Natural killer cell treated with Interleukin-12 subunit alpha and Interleukin-12 subunit beta and Interleukin-15 and Interleukin-18, amount 100 ng/mL, for 72 hours (primary cell): ENCODE data around the gene CCT6A. TPM values are rescaled to one million over a fixed set of nuclear protein-coding genes. Genes with fewer than 3 reads are reported as not detected.
"Not testable (repeated sequence)": the region's sequence is repeated elsewhere in the genome, so short reads cannot be mapped to it uniquely, and the experiment has no call there.

ENCODE experiments used
- ATAC-seq, 2 donors: fragments of 150-1000 bp; cut with Tn5 transposase in 1 of 2; sonication (Bioruptor Pico), chemical (Tn5 transposase) in 1 of 2; 2 replicates each; pipeline ENCODE4 v1.10.0; 2021
- DNase-seq: peaks from one replicate; pipeline ENCODE4 v3.0.0; 2022; ENCODE audit warnings: low spot score
- H3K27ac Mint-ChIP-seq, 2 donors: 1 replicate in 1 of 2; 2 replicates in 1 of 2; pipeline ENCODE4 v1.8.0; 2022; ENCODE audit warnings: mixed read lengths in 2 of 2, mild to moderate bottlenecking in 1 of 2, moderate library complexity in 1 of 2
- H3K27me3 Mint-ChIP-seq, 2 donors: 1 replicate in 1 of 2; 2 replicates in 1 of 2; pipeline ENCODE4 v1.8.0; 2022; ENCODE audit warnings: mixed read lengths in 2 of 2
- H3K36me3 Mint-ChIP-seq: one replicate; pipeline ENCODE4 v1.8.0; 2022; ENCODE audit warnings: mixed read lengths
- H3K4me1 Mint-ChIP-seq, 2 donors: 1 replicate in 1 of 2; 2 replicates in 1 of 2; pipeline ENCODE4 v1.8.0; 2022; ENCODE audit warnings: low read depth in 2 of 2, mixed read lengths in 2 of 2, mild to moderate bottlenecking in 1 of 2
- H3K4me3 Mint-ChIP-seq: one replicate; pipeline ENCODE4 v1.8.0; 2022; ENCODE audit warnings: mixed read lengths
- H3K9me3 Mint-ChIP-seq: 2 replicates; pipeline ENCODE4 v1.8.0; 2022; ENCODE audit warnings: mixed read lengths
- total RNA-seq, 2 donors: library from RNA; stranded (reverse); gene quantifications; one replicate each; pipeline ENCODE4 v1.2.3, GENCODE V29; 2022

CCT6A gene
- total RNA-seq, 2 donors from 2014 or later = 188 to 277 TPM

DNA sequence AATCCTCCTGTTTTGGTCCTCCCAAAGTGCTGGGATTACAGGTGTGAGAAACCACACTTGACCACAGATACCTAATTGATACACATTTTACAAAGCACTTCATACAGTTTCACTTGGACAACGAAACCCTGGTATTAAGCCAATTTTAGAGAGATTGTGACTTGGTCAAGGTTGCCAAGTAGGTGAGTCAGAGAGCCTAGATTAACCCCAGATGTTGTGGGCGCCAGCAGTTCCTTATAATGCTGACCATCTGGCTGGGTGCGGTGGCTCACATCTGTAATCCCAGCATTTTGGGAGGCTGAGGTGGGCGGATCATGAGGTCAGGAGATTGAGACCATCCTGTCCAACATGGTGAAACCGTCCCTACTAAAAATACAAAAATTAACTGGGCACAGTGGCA lies 46.1 kb downstream of the CCT6A start:
- H3K4me3 Mint-ChIP-seq = no peak overlapping the region
- peaks cover 16% of the 10 kb centered on the region for H3K36me3 Mint-ChIP-seq
- no peak overlapping the region for H3K27ac Mint-ChIP-seq
- ATAC-seq (no peak), DNase-seq (no peak)
- no peaks in the 10 kb centered on the region for H3K27me3 Mint-ChIP-seq
- no peaks in the 10 kb centered on the region for H3K9me3 Mint-ChIP-seq
- peaks cover 0 to 7% of the 10 kb centered on the region in 2 donors for H3K4me1 Mint-ChIP-seq

- H3K27ac Mint-ChIP-seq, H3K4me3 Mint-ChIP-seq, DNase-seq, H3K27me3 Mint-ChIP-seq, H3K9me3 Mint-ChIP-seq, ATAC-seq, H3K4me1 Mint-ChIP-seq: not testable (repeated sequence)
- H3K36me3 Mint-ChIP-seq = peaks cover 16% of the 10 kb centered on the region
These were observed 46.8 kb downstream of the CCT6A start for GRCh38 chr7:56098187-56099008.

GRCh38 chr7:56099653-56100052 lies 48.1 kb downstream of the CCT6A start:
- no peaks in the 10 kb centered on the region for H3K9me3 Mint-ChIP-seq
- H3K4me3 Mint-ChIP-seq = no peak overlapping the region
- H3K4me1 Mint-ChIP-seq = peaks cover 4 to 10% of the 10 kb centered on the region in 2 donors
- no peaks in the 10 kb centered on the region for H3K27me3 Mint-ChIP-seq
- ATAC-seq (no peak), DNase-seq (no peak)
- H3K36me3 Mint-ChIP-seq = peaks cover 21% of the 10 kb centered on the region
- no peak overlapping the region for H3K27ac Mint-ChIP-seq

DNA sequence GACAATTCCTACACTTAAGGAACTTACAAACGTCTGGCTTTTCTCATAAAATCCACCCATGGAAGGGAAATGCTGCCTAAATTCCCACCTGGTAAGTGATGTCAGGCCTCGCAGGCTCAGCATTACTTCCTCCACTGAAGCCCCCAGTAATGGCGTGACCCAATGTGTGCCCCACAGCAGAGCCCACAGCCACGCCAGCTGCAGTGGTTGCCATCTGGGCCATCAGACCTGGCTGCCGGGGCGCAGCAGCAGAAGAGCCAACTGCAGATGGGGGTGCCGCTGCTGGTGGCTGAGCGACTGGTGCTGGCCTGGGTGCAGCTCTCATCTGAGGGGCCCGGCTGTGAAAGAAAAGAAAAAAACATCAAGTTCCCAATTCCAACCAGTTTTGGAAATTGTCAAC lies 52.6 kb downstream of the CCT6A start:
- not testable (repeated sequence) for H3K4me3 Mint-ChIP-seq, H3K27me3 Mint-ChIP-seq, DNase-seq, H3K9me3 Mint-ChIP-seq, ATAC-seq, H3K27ac Mint-ChIP-seq
- peaks cover 31 to 35% of the 10 kb centered on the region in 2 donors for H3K4me1 Mint-ChIP-seq
- H3K36me3 Mint-ChIP-seq = peaks cover 37% of the 10 kb centered on the region

- peaks cover 32% of the 10 kb centered on the region for H3K36me3 Mint-ChIP-seq
- H3K4me3 Mint-ChIP-seq = peak overlapping the region; percentile 98
- ATAC-seq (peak in 1 of 2 donors; percentile 46), DNase-seq (no peak)
- H3K4me1 Mint-ChIP-seq = peaks cover 31 to 32% of the 10 kb centered on the region in 2 donors
- H3K27ac Mint-ChIP-seq = peak overlapping the region; percentile 97 to 100
- H3K27me3 Mint-ChIP-seq = peaks cover 0 to 3% of the 10 kb centered on the region in 2 donors
- no peaks in the 10 kb centered on the region for H3K9me3 Mint-ChIP-seq
These were observed 53.9 kb downstream of the CCT6A start for GRCh38 chr7:56105508-56105907.

GRCh38 chr7:56106108-56107073 lies 54.8 kb downstream of the CCT6A start, which contains the start of gene CHCHD2:
Gene CHCHD2, minus strand, starts transcription at chr7:56106476. Its CDS starts 63 bp downstream, at chr7:56106413.
- no peaks in the 10 kb centered on the region for H3K9me3 Mint-ChIP-seq
- peaks cover 0 to 3% of the 10 kb centered on the region in 2 donors for H3K27me3 Mint-ChIP-seq
- peak; percentile 97 for DNase-seq
- ATAC-seq = peak; percentile 99 to 100
- H3K4me3 Mint-ChIP-seq = peak within 1 kb of the TSS; percentile 98
- H3K36me3 Mint-ChIP-seq = peaks cover 23% of the 10 kb centered on the region
- H3K27ac Mint-ChIP-seq = peak within 1 kb of the TSS; percentile 97 to 100
- H3K4me1 Mint-ChIP-seq = peaks cover 28 to 31% of the 10 kb centered on the region in 2 donors

- Mint-ChIP-seq H3K27ac (peak overlapping the region; percentile 97 to 100), H3K9me3 (no peaks in the 10 kb centered on the region)
These were observed 56.3 kb downstream of the CCT6A start for GRCh38 chr7:56107954-56108258.

GRCh38 chr7:56110611-56111010 lies 59.0 kb downstream of the CCT6A start:
- Mint-ChIP-seq H3K4me3 (no peak overlapping the region), H3K27ac (no peak overlapping the region), H3K36me3 (peaks cover 15% of the 10 kb centered on the region), H3K4me1 (peaks cover 21 to 23% of the 10 kb centered on the region in 2 donors), H3K9me3 (no peaks in the 10 kb centered on the region), H3K27me3 (peaks cover 0 to 5% of the 10 kb centered on the region in 2 donors)
- DNase-seq (no peak), ATAC-seq (no peak)

More at GRCh38 chr7:56107954-56108258, 56.3 kb downstream of the CCT6A start:
- H3K4me1 Mint-ChIP-seq = peaks cover 28 to 31% of the 10 kb centered on the region in 2 donors
- DNase-seq = no peak
- no peak for ATAC-seq
- H3K4me3 Mint-ChIP-seq = peak overlapping the region; percentile 98
- H3K36me3 Mint-ChIP-seq = peaks cover 22% of the 10 kb centered on the region
- H3K27me3 Mint-ChIP-seq = peaks cover 0 to 3% of the 10 kb centered on the region in 2 donors

- H3K36me3 Mint-ChIP-seq, H3K4me3 Mint-ChIP-seq, H3K4me1 Mint-ChIP-seq, H3K9me3 Mint-ChIP-seq, DNase-seq, H3K27ac Mint-ChIP-seq, ATAC-seq, H3K27me3 Mint-ChIP-seq: not testable (repeated sequence)
These were observed 60.7 kb downstream of the CCT6A start for GRCh38 chr7:56112244-56112643.

Other genes with a start within 250 kb of the CCT6A start
- not detected for gene SEPTIN14, start 189.0 kb upstream of the CCT6A start, total RNA-seq
- 1 to 10 TPM; 1.4 to 3.6 TPM for gene ZNF713, start 164.3 kb upstream of the CCT6A start, total RNA-seq
- gene MRPS17, start 99.9 kb upstream of the CCT6A start, total RNA-seq = 10 to 100 TPM; 20.9 to 28.7 TPM
- 10 to 100 TPM; 22.1 to 29.0 TPM for gene NIPSNAP2, start 87.2 kb upstream of the CCT6A start, total RNA-seq
- gene PSPH, start 321 bp upstream of the CCT6A start, total RNA-seq = 10 to 100 TPM in 1 of 2 donors, 1 to 10 TPM in 1; 9.3 to 28.8 TPM
- 100 to 1,000 TPM; 101 to 117 TPM for gene SUMF2, start 12.5 kb downstream of the CCT6A start, total RNA-seq
- gene PHKG1, start 41.2 kb downstream of the CCT6A start, total RNA-seq = 1 to 10 TPM; 1.6 to 6.2 TPM
- 100 to 1,000 TPM; 419 to 616 TPM for gene CHCHD2, start 54.7 kb downstream of the CCT6A start, total RNA-seq
- not detected for gene NUPR2, start 64.7 kb downstream of the CCT6A start, total RNA-seq